Adipose tissue (tissue), 3 donors: ENCODE data around the gene INO80C. TPM values are rescaled to one million over a fixed set of nuclear protein-coding genes. Genes with fewer than 3 reads are reported as not detected.
"Not testable (repeated sequence)": the region's sequence is repeated elsewhere in the genome, so short reads cannot be mapped to it uniquely, and the experiment has no call there.

ENCODE experiments used
- H3K27ac ChIP-seq: one replicate; pipeline ENCODE4 v1.5.1; 2013; ENCODE audit warnings: low read depth, low read length
- WGBS, 3 donors: extraction: QIAGEN DNeasy Blood & Tissue Kit; methylation state at CpG; one replicate each; pipeline ENCODE4 v1.1.7; 2013; 5-methylcytosine and 5-hydroxymethylcytosine counted together
- polyA plus RNA-seq, 3 donors: library from polyadenylated mRNA; stranded (reverse); fragments of 200-250 nt; gene quantifications; one replicate each; pipeline ENCODE4 v1.2.3, GENCODE V29; 2013
- donor health status: healthy with polysubstance abuse.
- donor health status: Bipolar disorder and iron deficiency.
- donor health status: healthy.

Gene INO80C
- polyA plus RNA-seq, 3 donors = 9.3 to 25.1 (median 20.8) TPM

- no peak overlapping the region for H3K27ac ChIP-seq
- WGBS, 3 donors = 90 to 94% (median 91%) methylated on average over 2 of the region's 2 CpGs
Measured at GRCh38 chr18:35468711-35469110, 29.0 kb downstream of the INO80C start.

DNA sequence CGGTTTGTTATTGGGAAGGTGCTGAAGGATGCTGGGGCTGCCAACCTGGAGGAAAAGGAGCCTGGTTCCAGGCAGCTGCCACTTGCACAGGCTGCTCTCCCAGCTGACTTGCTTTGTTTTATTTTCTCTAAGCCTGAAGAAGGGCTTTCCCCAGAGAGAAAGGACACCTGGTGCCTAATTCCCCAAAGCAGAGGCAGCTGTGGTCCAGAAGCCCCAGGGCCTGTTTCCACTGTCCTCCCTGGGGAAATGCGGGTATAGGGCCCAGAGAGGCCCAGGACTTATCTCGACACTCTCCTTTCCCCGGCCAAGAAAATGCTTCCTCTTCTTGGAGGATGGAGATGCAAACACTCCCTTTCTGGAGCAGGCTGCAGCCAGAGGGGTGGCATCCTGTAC, 30.1 kb downstream of the INO80C start:
- 52 to 83% (median 53%) methylated on average over 4 of the region's 4 CpGs for WGBS, 3 donors
- H3K27ac ChIP-seq = no peak overlapping the region

GRCh38 chr18:35466815-35467623, 30.7 kb downstream of the INO80C start:
- H3K27ac ChIP-seq = no peak overlapping the region
- WGBS, 3 donors = 55 to 80% (median 61%) methylated on average over 11 of the region's 11 CpGs

GRCh38 chr18:35466334-35466733, 31.4 kb downstream of the INO80C start:
- WGBS, 3 donors = 70 to 85% (median 80%) methylated on average over 6 of the region's 6 CpGs
- no peak overlapping the region for H3K27ac ChIP-seq

DNA sequence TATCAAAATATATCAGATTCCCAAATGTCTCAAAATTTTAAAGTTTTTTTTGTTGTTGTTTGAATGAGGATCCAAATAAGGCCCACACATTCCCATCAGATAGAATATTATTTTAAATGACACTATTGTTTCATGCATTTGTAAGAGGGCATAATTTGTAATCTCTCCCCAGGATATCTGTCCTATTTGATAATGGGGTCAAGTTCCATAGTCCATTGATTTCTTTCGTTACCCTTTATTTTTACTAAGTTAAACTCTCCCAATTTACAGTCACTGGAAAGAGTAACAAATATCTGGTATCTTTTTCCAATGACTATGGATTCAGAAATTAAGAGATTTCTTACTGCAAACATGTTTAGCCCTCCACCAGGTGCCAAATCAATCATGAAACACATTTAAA, 32.4 kb downstream of the INO80C start:
- no peak overlapping the region for H3K27ac ChIP-seq
- WGBS, 3 donors = 59 to 95% (median 93%) methylated on average over 1 of the region's 1 CpG

GRCh38 chr18:35464831-35465279, 32.9 kb downstream of the INO80C start:
- H3K27ac ChIP-seq = no peak overlapping the region
- WGBS, 3 donors = 42 to 83% (median 57%) methylated on average over 2 of the region's 2 CpGs

DNA sequence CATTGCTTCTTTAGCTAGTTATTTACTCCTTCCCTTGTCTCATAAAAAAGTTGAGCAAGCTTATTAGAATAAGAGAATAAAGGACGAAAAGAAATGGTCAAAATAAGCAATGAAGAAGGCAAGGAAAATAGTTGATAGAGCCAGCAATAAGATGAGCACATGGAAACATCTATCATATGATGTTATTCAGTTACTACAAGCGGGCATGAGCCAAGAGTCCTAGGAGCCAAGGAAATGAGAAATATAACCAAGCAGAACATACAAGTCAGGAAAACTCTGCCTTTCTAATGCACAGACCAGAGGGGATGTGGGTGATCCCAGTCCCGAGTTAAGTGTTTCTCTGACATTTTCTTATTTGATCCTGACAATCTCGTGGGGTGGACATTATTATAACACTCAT, 33.9 kb downstream of the INO80C start:
- H3K27ac ChIP-seq = no peak overlapping the region
- WGBS, 3 donors = 61 to 82% (median 67%) methylated on average over 4 of the region's 4 CpGs

DNA sequence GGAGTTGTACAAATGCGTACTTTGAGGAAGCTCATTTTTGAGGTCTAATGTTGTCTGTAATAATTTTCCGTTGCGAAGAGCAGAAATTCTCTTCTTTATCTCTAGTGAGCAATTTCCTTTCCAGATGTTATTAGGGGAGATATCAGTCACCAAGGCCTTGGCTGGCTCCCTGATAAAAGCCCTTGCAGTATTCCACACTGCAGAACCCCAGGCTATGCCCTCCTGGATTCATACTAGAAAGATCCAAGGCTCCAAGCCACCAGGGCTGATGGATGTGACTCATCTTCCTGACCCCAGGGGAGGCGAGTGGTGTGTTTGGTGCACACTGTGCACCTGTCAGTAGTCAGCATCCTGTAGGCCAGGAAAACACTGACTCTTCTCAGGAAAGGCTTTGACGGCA, 34.7 kb downstream of the INO80C start:
- no peak overlapping the region for H3K27ac ChIP-seq
- 41 to 85% (median 46%) methylated on average over 5 of the region's 5 CpGs for WGBS, 3 donors

DNA sequence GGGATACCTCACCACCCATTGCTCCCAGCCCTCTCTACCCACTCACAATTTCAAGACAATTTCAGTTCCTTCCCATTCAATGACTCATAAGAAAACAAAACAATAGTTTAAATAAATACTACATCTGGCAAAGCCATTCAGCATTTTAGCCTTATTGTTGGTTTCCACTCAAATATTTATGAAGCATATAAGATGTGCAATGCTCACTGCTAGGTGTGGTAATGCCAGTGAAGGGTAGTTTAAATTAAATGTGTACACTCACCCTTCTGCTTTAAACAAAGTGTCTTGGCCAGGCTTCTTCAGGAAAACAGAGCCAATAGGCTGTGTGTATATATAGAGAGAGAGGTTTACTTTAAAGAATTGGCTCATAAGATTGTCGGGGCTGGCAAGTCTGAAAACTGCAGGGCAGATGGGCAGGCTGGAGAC, 37.0 kb downstream of the INO80C start:
- H3K27ac ChIP-seq = no peak overlapping the region
- 67 to 84% (median 78%) methylated on average over 1 of the region's 1 CpG for WGBS, 3 donors

DNA sequence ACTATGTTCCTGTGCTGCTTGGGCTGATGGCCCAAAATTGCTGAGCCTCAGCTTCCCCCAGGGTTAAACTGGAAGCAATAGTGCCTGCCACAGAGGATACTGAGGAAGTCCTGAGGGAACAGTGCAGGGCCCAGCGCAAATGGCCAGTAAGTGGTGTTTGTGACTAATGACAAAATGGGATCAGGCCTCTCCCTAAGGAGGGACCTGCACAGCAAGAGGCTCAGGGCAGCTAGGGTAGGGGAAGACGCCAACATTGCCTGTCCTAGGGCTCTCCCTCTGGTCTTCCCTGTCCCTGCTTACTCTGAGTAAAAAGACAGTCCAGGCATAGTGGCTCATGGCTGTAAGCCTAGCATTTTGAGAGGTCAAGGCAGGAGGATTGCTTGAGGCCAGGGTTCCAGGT, 37.8 kb downstream of the INO80C start:
- H3K27ac ChIP-seq = no peak overlapping the region
- 48 to 91% (median 87%) methylated on average over 2 of the region's 2 CpGs for WGBS, 3 donors

GRCh38 chr18:35458677-35459441, 38.9 kb downstream of the INO80C start:
- 53 to 63% (median 57%) methylated on average over 4 of the region's 4 CpGs for WGBS, 3 donors
- no peak overlapping the region for H3K27ac ChIP-seq

DNA sequence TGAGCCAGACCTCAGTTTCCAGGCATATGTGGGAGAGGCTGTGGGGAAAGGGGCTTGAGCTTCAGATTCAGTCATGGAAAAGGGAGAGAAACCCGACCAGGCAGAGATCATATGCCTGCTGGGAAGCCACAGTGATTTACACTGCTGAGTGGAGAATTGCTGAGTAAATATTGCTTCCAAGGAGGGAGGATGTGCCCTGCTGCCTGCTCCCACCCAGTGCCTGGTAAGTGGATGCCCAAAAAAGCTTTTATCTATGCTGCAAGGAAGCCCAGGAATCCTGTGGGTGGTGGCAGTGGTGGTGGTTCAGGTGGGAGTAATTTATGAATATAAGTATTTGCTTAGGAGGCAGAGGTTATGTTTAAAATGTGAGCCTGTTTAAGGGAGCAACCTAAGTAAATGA, 39.5 kb downstream of the INO80C start:
- WGBS, 3 donors = 58 to 75% (median 65%) methylated on average over 1 of the region's 1 CpG
- H3K27ac ChIP-seq = no peak overlapping the region

- H3K27ac ChIP-seq = no peak overlapping the region
- 78 to 86% (median 84%) methylated on average over 3 of the region's 3 CpGs for WGBS, 3 donors
Measured at GRCh38 chr18:35457140-35457704, 40.5 kb downstream of the INO80C start.

DNA sequence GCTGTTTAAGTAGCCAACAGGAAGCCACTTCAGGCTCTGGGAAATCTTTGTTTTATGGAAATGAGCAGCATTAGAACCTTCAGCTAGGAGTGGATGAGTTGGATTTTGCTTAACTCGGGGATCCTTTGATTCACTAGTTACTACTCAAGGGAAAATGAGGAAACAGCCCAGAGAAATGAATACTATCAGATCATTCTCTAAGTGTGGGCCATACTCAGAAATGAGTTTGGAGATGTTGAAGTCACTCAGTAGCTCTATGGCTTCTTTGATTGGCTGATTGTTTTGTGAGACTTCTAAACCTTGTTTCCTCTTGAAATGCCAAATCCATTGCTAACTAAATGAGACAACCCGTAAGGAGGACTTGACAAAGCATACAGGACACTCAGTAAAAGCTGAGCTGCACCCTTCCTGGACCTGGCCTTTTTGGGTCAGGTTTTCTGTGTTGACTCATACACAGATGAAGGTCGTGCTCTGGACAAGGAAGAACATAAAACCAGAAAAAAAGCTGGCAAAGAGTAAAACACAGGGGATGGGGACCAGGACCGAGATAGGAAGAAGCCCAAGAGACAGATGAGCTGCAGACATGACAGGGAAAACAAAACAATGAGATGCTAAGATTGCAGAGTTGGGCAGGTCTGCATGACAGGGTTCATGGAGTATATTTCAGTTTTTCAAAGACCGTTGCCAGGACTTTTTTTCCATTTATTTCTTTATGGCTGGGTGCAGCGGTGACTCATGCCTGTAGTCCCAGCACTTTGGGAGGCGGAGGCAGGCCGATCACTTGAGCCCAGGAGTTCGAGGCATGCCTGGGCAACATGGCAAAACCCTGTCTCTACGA, 41.6 kb downstream of the INO80C start:
- no peak overlapping the region for H3K27ac ChIP-seq
- 80 to 82% (median 81%) methylated on average over 10 of the region's 10 CpGs for WGBS, 3 donors

DNA sequence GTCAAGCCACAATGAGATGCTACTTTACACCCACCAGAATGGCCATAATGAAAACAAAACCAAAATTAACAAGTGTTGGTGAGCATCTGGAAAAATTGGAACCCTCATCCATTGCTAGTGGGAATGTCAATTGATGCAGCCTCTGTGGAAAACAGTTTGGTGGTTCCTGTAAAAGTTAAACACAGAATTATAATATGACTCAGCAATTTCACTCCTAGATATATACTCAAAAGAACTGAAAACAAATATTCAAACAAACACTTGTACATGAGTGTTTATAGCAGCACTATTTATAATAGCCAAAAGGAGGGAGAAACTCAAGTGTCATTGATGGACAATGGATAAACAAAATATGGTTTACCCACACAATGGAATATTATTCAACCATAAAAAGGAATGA, 43.0 kb downstream of the INO80C start:
- H3K27ac ChIP-seq = no peak overlapping the region

GRCh38 chr18:35453065-35453464, 44.7 kb downstream of the INO80C start:
- WGBS, 3 donors = 82 to 84% (median 82%) methylated on average over 4 of the region's 4 CpGs
- not testable (repeated sequence) for H3K27ac ChIP-seq

- H3K27ac ChIP-seq = no peak overlapping the region
- 97 to 99% (median 97%) methylated on average over 1 of the region's 1 CpG for WGBS, 3 donors
Measured at GRCh38 chr18:35451916-35452315, 45.8 kb downstream of the INO80C start.

GRCh38 chr18:35451032-35451431, 46.7 kb downstream of the INO80C start:
- WGBS, 3 donors = 74 to 91% (median 87%) methylated on average over 3 of the region's 3 CpGs
- H3K27ac ChIP-seq = no peak overlapping the region

DNA sequence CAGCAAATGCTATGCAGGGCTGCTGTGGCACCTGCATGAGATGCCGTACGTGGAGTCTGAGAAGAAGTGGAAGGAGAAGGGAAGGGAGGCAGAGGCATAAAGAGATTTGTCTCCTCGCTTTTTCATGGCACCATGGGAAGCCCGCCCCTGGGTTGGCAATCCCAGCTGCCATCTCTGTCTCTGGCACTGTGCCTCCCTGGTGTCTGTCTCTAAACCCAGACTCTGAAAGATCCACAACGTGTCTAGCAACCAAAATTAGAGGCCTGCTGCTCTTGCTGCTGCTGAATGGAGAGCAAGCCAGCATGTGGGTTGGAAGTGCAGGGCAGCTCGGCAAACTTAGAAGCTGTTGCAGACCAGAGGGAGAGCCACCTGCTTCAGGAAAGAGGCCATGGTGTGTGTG, 53.1 kb downstream of the INO80C start:
- 90 to 95% (median 91%) methylated on average over 6 of the region's 6 CpGs for WGBS, 3 donors
- no peak overlapping the region for H3K27ac ChIP-seq
